Progenitor cell of endocrine pancreas (in vitro differentiated cells): ENCODE results near the gene OR2H2. TPM values are rescaled to one million over a fixed set of nuclear protein-coding genes. Genes with fewer than 3 reads are reported as not detected.

Experiments used
- DNase-seq: peaks from one replicate; pipeline ENCODE4 v3.0.0; 2021; ENCODE audit warnings: low spot score; ENCODE audit not compliant: unreplicated experiment
- H3K27ac Mint-ChIP-seq: 2 replicates; pipeline ENCODE4 v1.8.0; 2021; ENCODE audit warnings: mild to moderate bottlenecking, moderate library complexity, mixed read lengths
- H3K27me3 Mint-ChIP-seq: 2 replicates; pipeline ENCODE4 v1.8.0; 2021; ENCODE audit warnings: mixed read lengths
- H3K36me3 Mint-ChIP-seq: 2 replicates; pipeline ENCODE4 v1.8.0; 2022; ENCODE audit warnings: mixed read lengths; ENCODE audit not compliant: insufficient read depth
- H3K4me1 Mint-ChIP-seq: 2 replicates; pipeline ENCODE4 v1.8.0; 2021; ENCODE audit warnings: low read depth, mixed read lengths
- H3K4me3 Mint-ChIP-seq: 2 replicates; pipeline ENCODE4 v1.8.0; 2021; ENCODE audit warnings: low read depth, mild to moderate bottlenecking, moderate library complexity, mixed read lengths
- H3K9me3 Mint-ChIP-seq: 2 replicates; pipeline ENCODE4 v1.8.0; 2021; ENCODE audit warnings: low read depth, mixed read lengths
- CTCF ChIP-seq: fragments of 200-600 bp; sonication (generic); IDR thresholded peaks from one replicate; pipeline ENCODE4 v1.5.0; 2021; ENCODE audit warnings: antibody characterized with exemption, mild to moderate bottlenecking; ENCODE audit not compliant: unreplicated experiment
- total RNA-seq: library from RNA; stranded (reverse); gene quantifications from 2 replicates; pipeline ENCODE4 v1.2.1, GENCODE V29; 2021

The OR2H2 gene
- total RNA-seq, 1 donor from 2014 or later: not detected

GRCh38 chr6:29554764-29555163 lies 30.2 kb upstream of the OR2H2 start:
- H3K36me3 Mint-ChIP-seq: no peaks in the 10 kb centered on the region
- H3K27me3 Mint-ChIP-seq: peaks cover 85% of the 10 kb centered on the region
- no peaks in the 10 kb centered on the region for H3K9me3 Mint-ChIP-seq
- no peak overlapping the region for H3K4me3 Mint-ChIP-seq
- TF ChIP-seq CTCF: no peak
- no peak overlapping the region for H3K27ac Mint-ChIP-seq
- H3K4me1 Mint-ChIP-seq: peaks cover 4% of the 10 kb centered on the region
- no peak for DNase-seq

DNA sequence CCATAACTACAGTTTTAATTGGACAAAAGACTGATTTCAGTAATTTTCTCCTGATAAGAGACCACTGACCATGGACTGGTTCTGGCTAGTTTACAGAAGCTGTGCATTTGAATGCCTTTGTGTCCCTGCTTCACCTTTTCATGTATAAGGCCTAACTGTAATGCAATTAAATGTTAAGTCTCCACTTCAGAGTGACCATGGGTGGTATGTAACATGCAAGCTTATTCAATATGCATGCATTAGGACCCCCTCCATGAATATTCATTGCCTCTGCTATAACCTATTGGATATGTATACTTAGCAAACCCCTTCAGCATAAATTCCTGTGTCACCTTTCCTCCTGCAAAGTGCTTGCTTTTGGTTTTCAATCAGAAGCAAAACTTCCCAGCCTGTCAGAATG lies 27.6 kb upstream of the OR2H2 start:
- no peaks in the 10 kb centered on the region for H3K9me3 Mint-ChIP-seq
- no peak overlapping the region for H3K4me3 Mint-ChIP-seq
- no peak for DNase-seq
- peaks cover 67% of the 10 kb centered on the region for H3K27me3 Mint-ChIP-seq
- no peak overlapping the region for H3K27ac Mint-ChIP-seq
- H3K36me3 Mint-ChIP-seq: no peaks in the 10 kb centered on the region
- H3K4me1 Mint-ChIP-seq: peaks cover 8% of the 10 kb centered on the region
- no peak for TF ChIP-seq CTCF

DNA sequence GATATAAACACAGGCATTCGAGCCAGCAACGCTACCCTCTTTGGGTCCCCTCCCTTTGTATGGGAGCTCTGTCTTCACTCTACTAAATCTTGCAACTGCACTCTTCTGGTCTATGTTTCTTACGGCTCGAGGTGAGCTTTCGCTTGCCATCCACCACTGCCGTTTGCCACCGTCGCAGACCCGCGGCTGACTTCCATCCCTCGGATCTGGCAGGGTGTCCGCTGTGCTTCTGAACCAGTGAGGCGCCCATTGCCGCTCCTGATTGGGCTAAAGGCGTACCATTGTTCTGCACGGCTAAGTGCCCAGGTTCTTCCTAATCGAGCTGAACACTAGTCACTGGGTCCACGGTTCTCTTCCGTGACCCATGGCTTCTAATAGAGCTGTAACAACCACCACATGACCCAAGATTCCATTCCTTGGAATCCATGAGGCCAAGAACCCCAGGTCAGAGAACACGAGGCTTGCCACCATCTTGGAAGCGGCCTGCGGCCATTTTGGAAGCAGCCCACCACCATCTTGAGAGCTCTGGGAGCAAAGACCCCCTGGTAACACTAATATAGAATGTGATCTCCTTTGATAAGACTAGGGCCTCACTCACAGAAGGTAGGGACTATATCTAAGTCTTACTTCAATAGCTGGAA lies 26.4 kb upstream of the OR2H2 start:
- peaks cover 8% of the 10 kb centered on the region for H3K4me1 Mint-ChIP-seq
- no peak for DNase-seq
- H3K27ac Mint-ChIP-seq: no peak overlapping the region
- H3K36me3 Mint-ChIP-seq: no peaks in the 10 kb centered on the region
- H3K4me3 Mint-ChIP-seq: no peak overlapping the region
- H3K9me3 Mint-ChIP-seq: no peaks in the 10 kb centered on the region
- TF ChIP-seq CTCF: no peak
- peaks cover 57% of the 10 kb centered on the region for H3K27me3 Mint-ChIP-seq

DNA sequence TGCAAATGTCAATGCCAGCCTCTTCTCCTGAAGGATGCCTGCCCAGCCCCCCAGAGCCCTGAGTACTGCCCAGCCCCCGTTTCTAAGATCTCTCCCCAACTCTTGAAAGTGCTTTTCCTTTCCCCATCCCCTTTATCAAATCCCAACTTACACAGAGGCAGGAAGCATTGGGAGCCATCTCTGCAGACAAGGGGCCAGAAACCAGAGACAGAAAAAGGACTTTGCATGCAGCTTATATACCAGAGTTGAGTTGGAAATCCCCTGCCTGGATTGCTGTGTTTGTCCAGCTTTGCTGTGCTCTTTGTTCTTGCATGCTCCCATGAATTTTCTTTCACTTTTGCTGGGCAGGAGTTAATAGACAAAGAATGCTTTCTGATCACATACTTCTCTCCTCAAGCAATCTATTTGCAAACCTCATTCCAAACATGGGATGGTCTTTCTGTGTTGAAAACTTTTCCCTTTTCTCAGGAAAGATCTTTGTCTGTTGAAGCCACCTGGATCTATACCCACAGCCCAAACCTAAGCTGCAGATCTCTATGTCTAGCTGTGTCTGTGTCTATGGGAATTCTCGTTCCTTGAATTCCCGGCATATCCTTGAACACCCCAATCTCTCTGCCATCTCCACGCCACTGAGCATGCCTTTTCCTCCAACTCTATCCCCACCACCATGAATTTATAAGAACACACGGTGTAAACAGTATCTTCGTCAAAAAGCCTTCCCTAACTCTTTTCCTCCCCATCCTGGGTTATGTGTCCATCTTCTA lies 25.2 kb upstream of the OR2H2 start, which contains the start of gene UBD:
Gene UBD, minus strand, starts transcription at position 209 of the 764 bp plus-strand sequence. Its CDS starts 31 bp downstream, at position 178.
- Mint-ChIP-seq H3K4me1 (peaks cover 8% of the 10 kb centered on the region), H3K27me3 (peaks cover 45% of the 10 kb centered on the region), H3K27ac (no peak within 1 kb of the TSS), H3K36me3 (no peaks in the 10 kb centered on the region), H3K9me3 (no peaks in the 10 kb centered on the region), H3K4me3 (no peak within 1 kb of the TSS)
- no peak for DNase-seq
- TF ChIP-seq CTCF: no peak

DNA sequence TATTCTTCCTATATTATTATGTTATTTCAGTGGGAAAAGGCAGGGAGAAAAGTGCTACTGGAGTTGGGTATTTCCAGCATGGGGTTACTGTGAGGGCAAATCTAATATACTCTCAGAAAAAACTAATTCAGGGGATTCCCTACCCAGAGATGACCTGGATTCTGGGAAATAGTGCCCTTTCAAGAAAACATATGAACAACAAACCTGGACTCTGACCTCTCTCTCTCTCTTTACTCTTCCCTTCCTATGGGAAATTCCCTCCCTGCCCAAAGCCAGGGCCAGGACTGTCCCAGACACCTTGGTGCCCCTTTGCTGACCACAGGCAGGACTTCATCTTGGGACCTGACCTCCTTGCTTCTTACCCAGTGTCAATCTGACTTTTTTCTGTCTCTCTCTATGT lies 23.8 kb upstream of the OR2H2 start:
- no peak for TF ChIP-seq CTCF
- Mint-ChIP-seq H3K27ac (no peak overlapping the region), H3K9me3 (no peaks in the 10 kb centered on the region), H3K4me1 (peaks cover 8% of the 10 kb centered on the region), H3K27me3 (peaks cover 36% of the 10 kb centered on the region), H3K4me3 (no peak overlapping the region), H3K36me3 (no peaks in the 10 kb centered on the region)
- no peak for DNase-seq
